LNCaP clone FGC (cell line): Measurements from ENCODE around the gene GYS1.
"Not testable (repeated sequence)": the region's sequence is repeated elsewhere in the genome, so short reads cannot be mapped to it uniquely, and the experiment has no call there.

Source experiments
- DNase-seq: peaks from one replicate; pipeline ENCODE4 v3.0.0-alpha.2; 2011; ENCODE audit warnings: low read depth
- H3K4me3 ChIP-seq: 2 replicates; pipeline ENCODE4 v1.5.1; 2011; ENCODE audit warnings: mild to moderate bottlenecking, low read depth, low read length, control low read depth
- TF ChIP-seq, protein P1 (sequence below): IDR thresholded peaks from 2 replicates; pipeline ENCODE4 v1.5.1; 2012; ENCODE audit warnings: mild to moderate bottlenecking; ENCODE audit not compliant: control insufficient read depth, insufficient read depth; ENCODE audit errors: extremely low read depth

GYS1 gene

DNA sequence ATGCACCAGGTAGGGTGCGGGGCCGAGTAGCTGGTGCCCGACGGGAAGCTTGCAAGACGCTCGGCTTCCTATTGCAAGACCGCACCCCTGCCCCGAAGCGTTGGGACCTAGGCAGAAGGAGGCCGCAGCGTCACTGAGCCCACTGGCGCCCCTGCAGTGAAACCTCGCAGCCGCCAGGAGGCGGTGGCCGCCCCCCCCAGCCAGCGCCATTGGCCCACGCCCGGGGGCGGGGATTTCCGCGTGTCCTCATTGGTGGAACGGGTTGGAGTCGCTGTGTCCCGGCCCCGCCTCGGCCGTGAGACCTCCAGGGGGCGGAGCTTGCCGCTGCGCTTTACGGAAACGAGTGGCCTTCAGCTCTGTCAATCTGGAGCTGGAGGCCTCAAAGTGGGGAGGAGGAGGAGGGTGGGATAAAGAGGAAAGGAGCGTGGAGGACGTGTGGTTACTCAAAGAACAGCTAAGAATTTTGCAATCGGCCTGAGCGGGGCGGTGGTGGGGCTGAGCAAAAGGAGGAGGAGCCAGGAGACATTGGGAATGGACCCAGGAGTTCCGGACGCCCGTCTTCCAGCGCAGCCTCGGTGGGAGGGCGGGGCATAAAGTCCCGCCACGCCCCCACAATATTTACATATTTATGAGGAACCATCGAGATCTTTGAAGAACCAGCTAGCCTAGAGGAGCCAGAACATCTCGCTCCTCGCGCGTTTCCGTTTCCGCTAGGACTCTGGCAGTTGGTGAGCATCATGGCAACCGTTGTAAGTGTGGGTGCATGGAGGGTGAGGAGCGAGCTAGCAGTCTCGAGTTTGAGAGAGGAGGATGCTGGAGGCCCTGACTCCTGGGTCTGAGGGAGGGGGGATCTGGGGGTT, at the start of gene GYS1, which contains the start of gene RUVBL2:
Gene GYS1 (minus strand): TSS at position 135 of the 860 bp plus-strand sequence. CDS start 197 bp downstream, outside the sequence.
Gene RUVBL2 (plus strand): TSS at position 713 of the 860 bp plus-strand sequence. CDS start 25 bp downstream, at position 738.
- peak within 1 kb of the TSS; percentile 88 for H3K4me3 ChIP-seq
- TF ChIP-seq, protein P1, sequence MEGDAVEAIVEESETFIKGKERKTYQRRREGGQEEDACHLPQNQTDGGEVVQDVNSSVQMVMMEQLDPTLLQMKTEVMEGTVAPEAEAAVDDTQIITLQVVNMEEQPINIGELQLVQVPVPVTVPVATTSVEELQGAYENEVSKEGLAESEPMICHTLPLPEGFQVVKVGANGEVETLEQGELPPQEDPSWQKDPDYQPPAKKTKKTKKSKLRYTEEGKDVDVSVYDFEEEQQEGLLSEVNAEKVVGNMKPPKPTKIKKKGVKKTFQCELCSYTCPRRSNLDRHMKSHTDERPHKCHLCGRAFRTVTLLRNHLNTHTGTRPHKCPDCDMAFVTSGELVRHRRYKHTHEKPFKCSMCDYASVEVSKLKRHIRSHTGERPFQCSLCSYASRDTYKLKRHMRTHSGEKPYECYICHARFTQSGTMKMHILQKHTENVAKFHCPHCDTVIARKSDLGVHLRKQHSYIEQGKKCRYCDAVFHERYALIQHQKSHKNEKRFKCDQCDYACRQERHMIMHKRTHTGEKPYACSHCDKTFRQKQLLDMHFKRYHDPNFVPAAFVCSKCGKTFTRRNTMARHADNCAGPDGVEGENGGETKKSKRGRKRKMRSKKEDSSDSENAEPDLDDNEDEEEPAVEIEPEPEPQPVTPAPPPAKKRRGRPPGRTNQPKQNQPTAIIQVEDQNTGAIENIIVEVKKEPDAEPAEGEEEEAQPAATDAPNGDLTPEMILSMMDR = peak; percentile 66
- peak; percentile 91 for DNase-seq

- DNase-seq, H3K4me3 ChIP-seq: not testable (repeated sequence)
These were observed 49.6 kb upstream of the GYS1 start for GRCh38 chr19:49042666-49043065.

GRCh38 chr19:49042177-49042576, 49.1 kb upstream of the GYS1 start:
- DNase-seq = no peak
- TF ChIP-seq, protein P1 = no peak
- no peak overlapping the region for H3K4me3 ChIP-seq

DNA sequence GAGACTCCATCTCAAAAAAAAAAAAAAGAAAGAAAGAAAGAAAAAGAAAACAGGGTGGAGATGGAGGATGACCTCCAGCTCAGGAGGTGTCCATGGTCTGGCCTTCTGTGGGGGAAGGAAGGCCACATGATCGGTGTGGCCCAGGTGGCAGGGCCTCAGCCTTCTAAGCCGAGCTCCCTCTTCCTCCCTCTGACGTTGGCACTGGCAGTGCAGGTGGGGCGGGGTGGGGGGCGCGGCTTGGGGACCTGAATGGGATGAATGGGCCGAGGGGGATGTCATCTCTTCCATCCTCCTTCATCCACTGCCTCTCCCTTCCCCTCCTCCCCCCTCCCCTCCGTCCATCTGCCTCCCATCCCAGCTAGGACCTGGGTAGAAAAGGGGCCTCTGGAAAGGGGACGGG, 46.6 kb upstream of the GYS1 start:
- not testable (repeated sequence) for DNase-seq, H3K4me3 ChIP-seq

GRCh38 chr19:49038557-49039276, 45.6 kb upstream of the GYS1 start:
- H3K4me3 ChIP-seq, DNase-seq: not testable (repeated sequence)

DNA sequence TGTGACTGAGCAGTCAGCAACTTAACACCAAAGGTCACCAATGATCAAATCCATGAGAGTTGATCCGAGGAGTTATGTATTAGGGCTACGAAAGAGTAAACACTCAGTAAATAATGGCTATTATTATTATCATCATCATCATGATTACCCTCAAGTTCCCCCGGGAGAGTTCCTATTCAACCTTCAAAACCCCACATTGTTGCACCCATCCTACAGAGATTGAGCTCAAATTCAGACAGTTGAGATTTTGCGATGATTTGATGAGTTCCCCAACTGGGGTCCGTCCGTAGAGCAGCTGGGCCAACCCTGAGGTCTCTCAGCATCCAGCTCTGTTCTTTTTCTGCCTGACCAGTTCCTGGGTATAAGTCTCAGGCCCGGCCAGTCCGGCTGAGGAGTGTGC, 45.0 kb upstream of the GYS1 start:
- DNase-seq, H3K4me3 ChIP-seq: not testable (repeated sequence)

DNA sequence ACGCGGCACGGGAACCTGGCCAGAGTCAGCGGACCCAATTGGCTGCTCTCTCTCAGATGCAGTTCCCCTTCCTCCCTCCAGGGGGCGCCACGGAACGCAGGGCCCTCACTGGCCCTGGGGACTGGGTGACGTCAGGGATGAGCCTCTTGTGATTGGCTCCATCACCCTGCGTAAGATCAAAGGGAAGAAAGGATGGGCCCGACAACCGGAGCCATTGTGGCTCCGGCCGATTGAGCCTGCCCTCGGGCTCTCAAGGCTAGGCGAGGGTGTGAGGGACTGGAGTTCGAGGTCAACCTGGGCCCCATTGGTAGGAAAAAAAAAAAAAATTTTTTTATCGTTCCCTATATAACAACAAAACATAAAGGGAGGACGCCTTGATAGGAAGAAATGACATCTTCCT, 43.7 kb upstream of the GYS1 start, which contains the start of gene CGB1:
Gene CGB1 (minus strand): TSS at position 81 of the 400 bp plus-strand sequence. CDS start 184 bp downstream, outside the sequence.
- H3K4me3 ChIP-seq, DNase-seq: not testable (repeated sequence)

- not testable (repeated sequence) for DNase-seq, H3K4me3 ChIP-seq
- TF ChIP-seq, protein P1 = 0 out of 2 replicates have a peak, but pooled peaks have one; percentile 16
These were observed 38.7 kb upstream of the GYS1 start, which contains the start of gene CGB2 for GRCh38 chr19:49031642-49032301. Gene CGB2, plus strand, starts transcription at chr19:49031890. Its CDS starts 206 bp downstream, at chr19:49032096.

DNA sequence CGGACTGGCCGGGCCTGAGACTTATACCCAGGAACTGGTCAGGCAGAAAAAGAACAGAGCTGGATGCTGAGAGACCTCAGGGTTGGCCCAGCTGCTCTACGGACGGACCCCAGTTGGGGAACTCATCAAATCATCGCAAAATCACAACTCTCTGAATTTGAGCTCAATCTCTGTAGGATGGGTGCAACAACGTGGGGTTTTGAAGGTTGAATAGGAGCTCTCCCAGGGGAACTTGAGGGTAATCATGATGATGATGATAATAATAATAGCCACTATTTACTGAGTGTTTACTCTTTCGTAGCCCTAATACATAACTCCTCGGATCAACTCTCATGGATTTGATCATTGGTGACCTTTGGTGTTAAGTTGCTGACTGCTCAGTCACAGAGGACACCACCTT, 37.2 kb upstream of the GYS1 start:
- DNase-seq = not testable (repeated sequence)

GRCh38 chr19:49029749-49030148, 36.6 kb upstream of the GYS1 start:
- not testable (repeated sequence) for DNase-seq, H3K4me3 ChIP-seq

More for the DNA sequence above, 37.2 kb upstream of the GYS1 start:
- not testable (repeated sequence) for H3K4me3 ChIP-seq

GRCh38 chr19:49028686-49029085, 35.6 kb upstream of the GYS1 start:
- not testable (repeated sequence) for H3K4me3 ChIP-seq, DNase-seq

DNA sequence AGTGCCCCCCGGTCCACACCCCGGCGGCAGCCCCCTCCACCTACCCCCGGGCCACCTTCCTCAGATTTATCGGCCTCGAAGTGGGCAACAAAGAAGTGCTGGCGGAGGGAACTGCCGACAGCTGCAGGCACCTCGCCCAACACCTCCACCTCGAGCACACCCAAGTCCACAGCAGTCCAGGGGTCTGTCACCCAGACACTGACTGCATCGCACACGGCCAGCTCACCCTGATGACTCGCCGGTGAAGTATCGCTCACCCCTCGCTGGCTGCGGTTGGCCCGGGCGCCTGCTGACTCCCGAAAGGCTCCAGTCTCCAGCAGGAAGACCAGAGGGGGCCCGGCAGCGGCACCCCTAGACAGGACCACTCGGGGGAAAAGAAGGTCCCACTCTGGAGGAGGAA, 32.5 kb upstream of the GYS1 start:
- not testable (repeated sequence) for DNase-seq, H3K4me3 ChIP-seq

GRCh38 chr19:49025088-49025487, 32.0 kb upstream of the GYS1 start:
- not testable (repeated sequence) for H3K4me3 ChIP-seq, DNase-seq

- not testable (repeated sequence) for DNase-seq, H3K4me3 ChIP-seq
These were observed 31.1 kb upstream of the GYS1 start, which contains the start of gene CGB3 for GRCh38 chr19:49024233-49024632. Gene CGB3, minus strand, starts transcription at chr19:49024333. Its CDS starts 362 bp downstream, at chr19:49023971.
